ENCODE results near the gene DPY19L2.
"Not testable (repeated sequence)": the region's sequence is repeated elsewhere in the genome, so short reads cannot be mapped to it uniquely, and the experiment has no call there.

Gene DPY19L2

DNA sequence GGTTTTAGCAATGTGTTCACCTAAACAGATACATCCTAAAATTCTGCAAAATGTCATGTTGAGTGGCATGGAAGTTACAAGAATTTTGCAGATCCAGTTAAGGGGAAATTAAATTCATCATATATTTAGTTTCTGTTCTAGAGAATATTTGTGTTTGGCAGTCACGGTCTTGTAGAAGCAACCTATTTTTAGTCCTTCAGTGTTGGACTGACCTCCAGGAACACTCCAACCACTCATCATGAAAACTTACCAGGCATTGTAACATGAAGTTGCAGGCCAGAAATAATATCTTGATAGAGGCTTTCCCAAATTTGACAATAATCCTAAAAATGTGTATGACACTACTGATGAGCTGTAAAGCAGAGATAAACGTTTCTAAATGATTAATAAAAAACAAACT is 119.3 kb downstream of the DPY19L2 start:
- not testable (repeated sequence) for DNase-seq (ENCODE audit: insufficient read length); FAIRE-seq

DNA sequence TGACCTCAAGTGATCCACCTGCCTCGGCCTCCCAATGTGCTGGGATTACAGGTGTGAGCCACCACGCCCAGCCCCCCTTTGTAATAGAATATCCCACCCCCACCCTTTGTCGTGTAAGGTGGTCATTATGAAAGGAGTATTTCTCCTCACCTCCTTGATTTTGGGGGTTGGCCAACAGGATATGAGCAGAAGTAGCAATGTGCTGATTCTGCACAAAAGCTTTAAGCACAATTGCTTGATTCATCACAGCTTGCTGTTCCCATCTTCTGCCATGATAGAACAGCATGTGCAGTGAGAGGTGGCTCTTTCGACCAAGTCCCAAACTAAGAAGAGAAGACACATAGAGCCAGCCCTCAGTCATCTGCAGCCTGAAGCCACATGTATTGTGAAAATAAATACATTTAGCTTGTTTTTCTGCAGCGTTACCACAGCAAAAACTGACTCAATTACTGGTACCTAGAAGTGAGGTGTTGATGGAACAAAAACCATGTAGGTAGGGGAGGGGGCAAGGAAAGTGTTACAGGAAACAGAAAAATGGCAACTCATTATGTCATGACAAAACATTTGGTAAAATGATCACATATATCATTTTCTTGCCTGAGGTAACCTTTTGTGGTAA is 122.9 kb downstream of the DPY19L2 start:
- not testable (repeated sequence) for DNase-seq (ENCODE audit: insufficient read length); FAIRE-seq

DNA sequence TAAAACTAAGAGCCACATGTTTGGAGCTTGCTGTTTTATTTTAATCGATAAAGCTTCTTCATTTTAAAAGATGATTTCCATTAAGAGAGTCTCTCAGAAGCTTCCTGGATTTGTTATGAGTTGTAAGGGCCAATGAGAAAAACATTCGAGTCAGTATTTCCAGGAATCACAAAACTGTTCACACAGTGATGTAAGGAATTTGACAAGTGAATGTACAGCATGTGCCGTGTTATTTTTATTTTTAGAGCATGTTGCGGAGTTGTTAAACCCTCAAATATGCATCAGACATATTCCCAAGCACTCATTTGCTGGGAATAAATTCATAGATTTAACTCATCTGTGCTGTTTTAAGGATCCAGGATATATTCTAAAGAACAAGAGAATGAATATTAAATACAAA is 129.6 kb downstream of the DPY19L2 start:
- not testable (repeated sequence) for DNase-seq (ENCODE audit: insufficient read length); FAIRE-seq

DNA sequence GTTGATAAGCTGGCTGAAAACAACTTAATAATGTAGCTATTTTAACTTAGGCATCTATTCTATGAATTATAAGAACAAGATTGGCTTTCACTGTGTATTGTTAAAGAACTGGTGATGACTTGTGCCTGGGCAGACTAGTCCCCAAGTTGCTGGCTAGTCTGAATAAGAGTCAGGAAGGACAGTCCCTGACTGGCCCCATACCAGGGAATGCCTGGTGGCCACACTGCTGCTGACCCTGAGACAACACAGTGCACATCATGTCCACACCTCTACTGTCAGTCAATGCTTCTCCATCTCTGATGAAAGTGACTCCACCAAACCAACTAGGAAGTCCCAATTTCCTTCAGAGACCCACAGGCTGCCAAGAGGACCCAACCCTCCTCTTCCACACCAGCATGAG is 130.5 kb downstream of the DPY19L2 start:
- DNase-seq (ENCODE audit: insufficient read length); FAIRE-seq: not testable (repeated sequence)

DNA sequence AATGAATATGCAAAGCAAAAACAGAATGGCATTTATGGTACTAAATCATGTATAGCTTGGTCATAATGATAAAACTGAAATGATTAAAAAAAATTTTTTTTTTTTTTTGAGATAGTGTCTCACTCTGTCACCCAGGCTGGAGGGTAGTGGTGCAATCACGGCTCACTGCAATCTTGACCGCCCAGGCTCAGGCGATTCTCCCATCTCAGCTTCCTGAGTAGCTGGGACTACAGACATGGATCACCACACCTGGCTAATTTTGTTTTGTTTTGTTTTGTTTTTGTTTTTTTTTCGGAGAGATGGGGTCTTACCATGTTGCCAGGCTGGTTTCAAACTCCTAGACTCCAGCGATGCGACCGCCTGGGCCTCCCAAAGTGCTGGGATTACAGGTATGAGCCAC is 138.7 kb downstream of the DPY19L2 start:
- not testable (repeated sequence) for DNase-seq (ENCODE audit: insufficient read length); FAIRE-seq

DNA sequence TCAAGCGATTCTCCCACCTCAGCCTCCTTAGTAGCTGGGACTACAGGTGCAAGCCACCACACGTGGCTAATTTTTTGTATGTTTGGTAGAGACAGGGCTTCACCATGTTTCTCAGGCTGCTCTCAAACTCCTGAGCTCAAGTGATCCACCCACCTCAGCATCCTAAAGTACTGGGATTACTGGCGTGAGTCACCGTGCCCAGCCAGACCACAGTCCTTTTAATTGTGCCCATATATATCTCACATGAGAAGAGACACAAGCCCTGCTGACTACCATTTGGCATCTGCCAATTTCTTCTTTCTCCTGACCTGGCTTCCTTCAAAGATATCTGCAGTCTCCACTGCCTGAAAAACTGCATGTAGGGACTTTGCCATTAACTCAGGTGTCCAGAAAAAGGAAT is 142.5 kb downstream of the DPY19L2 start:
- no peak for TF ChIP-seq POLR2AphosphoS5 (IDR thresholded peaks at IDR 0.05; ENCODE audit: low read depth, low read length)
- TF ChIP-seq TAF1 (IDR thresholded peaks at IDR 0.05; ENCODE audit: borderline replicate concordance, low read depth, low read length): no peak
- TF ChIP-seq POLR2A (IDR thresholded peaks at IDR 0.05; ENCODE audit: low read depth, low read length): no peak
- no peak for DNase-seq (ENCODE audit: insufficient read length)
- no peak for FAIRE-seq

DNA sequence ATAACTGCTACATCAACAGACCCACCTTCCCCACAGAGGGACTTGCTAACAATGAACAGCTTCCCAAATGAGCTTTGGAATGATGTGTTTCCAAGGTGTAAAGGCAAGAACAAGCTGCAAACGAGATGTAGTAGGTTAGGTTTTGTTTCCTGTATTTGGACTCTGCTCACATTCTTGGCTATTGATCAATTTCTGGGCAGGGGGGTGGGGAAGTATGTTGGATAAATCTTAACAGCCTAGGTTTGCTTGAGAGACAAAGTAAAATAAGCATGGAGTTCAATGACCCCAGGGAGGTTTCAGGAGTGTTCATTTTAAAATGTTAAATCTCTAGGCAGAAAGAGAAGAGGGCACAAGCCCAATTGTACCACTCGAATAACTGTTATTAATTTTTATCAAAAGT is 146.6 kb downstream of the DPY19L2 start:
- no peak for TF ChIP-seq POLR2AphosphoS5 (IDR thresholded peaks at IDR 0.05; ENCODE audit: low read depth, low read length)
- TF ChIP-seq POLR2A (IDR thresholded peaks at IDR 0.05; ENCODE audit: low read depth, low read length): no peak
- TF ChIP-seq TAF1 (IDR thresholded peaks at IDR 0.05; ENCODE audit: borderline replicate concordance, low read depth, low read length): no peak
- DNase-seq (ENCODE audit: insufficient read length) (no peak), FAIRE-seq (no peak)

Measured in GM12892 (cell line).